GM12891 (cell line): Measurements from ENCODE around the gene TGFBRAP1.

Experiments used
- POLR2A ChIP-seq: IDR thresholded peaks from 2 replicates; pipeline ENCODE4 v1.6.1; 2011; ENCODE audit warnings: low read depth, low read length, control low read depth
- POLR2AphosphoS5 ChIP-seq: IDR thresholded peaks from 2 replicates; pipeline ENCODE4 v1.6.1; 2011; ENCODE audit warnings: low read depth, low read length, control low read depth
- SPI1 ChIP-seq: IDR thresholded peaks from 2 replicates; pipeline ENCODE4 v1.6.1; 2011; ENCODE audit warnings: low read depth, low read length, control low read depth
- TAF1 ChIP-seq: IDR thresholded peaks from 2 replicates; pipeline ENCODE4 v1.6.1; 2011; ENCODE audit warnings: low read depth, low read length, control low read depth

GRCh38 chr2:105375001-105375561 lies 45.5 kb upstream of the TGFBRAP1 start:
- no peak for TF ChIP-seq POLR2A
- no peak for TF ChIP-seq POLR2AphosphoS5
- TF ChIP-seq TAF1, result no peak
- TF ChIP-seq SPI1, result no peak
